CD4-positive, alpha-beta T cell treated with Interleukin-6 for 4 hours (primary cell): ENCODE measurements around the gene PITPNB.

ENCODE experiments used
- DNase-seq: peaks from one replicate; pipeline ENCODE4 v3.0.0-alpha.2; 2020; ENCODE audit warnings: mixed read lengths

PITPNB gene

GRCh38 chr22:27918341-27919221 is 475 bp downstream of the PITPNB start:
- peak; percentile 40 for DNase-seq

- DNase-seq: no peak
Measured at GRCh38 chr22:27915986-27916385, 3.1 kb downstream of the PITPNB start.

- no peak for DNase-seq
Measured at GRCh38 chr22:27913162-27913741, 5.8 kb downstream of the PITPNB start.

DNA sequence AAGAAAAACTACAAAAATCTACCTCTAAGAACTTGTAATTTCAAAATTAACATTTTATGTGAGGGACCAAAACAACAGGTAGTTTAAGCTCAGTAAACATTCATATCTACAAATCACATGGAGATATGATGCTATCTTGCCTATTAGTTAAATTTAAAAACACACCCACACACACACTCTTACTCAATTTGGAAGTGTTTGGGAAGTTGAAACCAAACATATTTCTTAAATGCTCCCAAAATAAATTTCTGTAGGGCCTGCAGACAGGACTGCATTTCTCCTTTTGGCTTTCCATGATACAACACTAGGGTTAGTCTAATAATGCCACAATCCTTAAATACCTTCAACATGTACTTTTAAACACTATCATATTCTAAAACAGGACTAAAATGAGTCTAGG is 7.0 kb downstream of the PITPNB start:
- DNase-seq: no peak

GRCh38 chr22:27911330-27911729 is 7.7 kb downstream of the PITPNB start:
- no peak for DNase-seq

- DNase-seq: no peak
Measured at GRCh38 chr22:27906241-27906640, 12.8 kb downstream of the PITPNB start.

GRCh38 chr22:27905653-27906052 is 13.4 kb downstream of the PITPNB start:
- DNase-seq: no peak

DNA sequence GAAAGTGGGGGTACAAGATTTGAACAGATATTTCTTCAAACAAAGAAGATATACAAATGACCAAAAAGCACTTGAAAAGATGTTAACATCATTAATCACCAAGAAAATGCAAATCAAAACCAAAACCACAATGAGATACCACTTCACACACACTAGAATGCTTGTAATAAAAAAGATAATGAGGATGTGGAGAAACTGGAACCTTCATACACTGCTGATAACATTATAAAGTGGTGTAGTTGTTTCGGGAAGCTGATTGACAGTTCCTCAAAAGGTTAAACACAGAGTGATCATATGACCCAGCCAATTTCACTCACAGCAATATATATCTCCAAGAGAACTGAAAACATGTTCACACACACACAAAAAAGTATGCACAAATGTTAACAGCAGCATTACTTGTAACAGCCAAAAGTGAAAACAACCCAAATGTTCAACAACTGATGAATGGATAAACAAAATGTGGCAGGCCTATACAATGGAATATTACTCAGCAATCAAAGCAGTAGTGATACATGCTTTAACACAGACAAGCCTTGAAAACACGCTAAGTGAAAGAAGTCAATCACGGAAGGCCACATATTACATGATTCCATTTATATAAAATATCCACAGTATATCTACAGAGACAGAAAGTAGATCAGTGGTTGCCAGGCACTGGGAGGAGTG is 15.1 kb downstream of the PITPNB start:
- no peak for DNase-seq

GRCh38 chr22:27900153-27900552 is 18.9 kb downstream of the PITPNB start:
- DNase-seq: no peak

GRCh38 chr22:27896245-27896644 is 22.8 kb downstream of the PITPNB start:
- no peak for DNase-seq

DNA sequence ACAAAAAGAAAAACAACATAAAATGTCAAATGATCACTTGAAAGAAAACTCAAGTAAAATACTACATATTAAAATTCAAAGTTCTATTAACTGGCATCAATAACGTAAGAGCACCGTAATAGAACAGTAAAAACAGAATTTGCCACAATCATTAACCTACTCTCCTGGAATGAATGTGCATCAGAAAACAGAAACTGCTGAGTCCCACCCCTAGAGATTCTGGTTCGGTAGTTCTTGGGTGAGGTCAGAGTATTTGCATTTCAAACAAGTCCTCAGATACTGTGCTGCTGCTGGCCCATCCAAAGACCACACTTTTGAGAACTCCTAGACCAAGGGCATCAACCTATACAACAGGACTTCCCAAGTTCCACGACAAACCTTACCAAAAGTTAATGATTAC is 23.5 kb downstream of the PITPNB start:
- no peak for DNase-seq

- DNase-seq: no peak
Measured at GRCh38 chr22:27892811-27893210, 26.2 kb downstream of the PITPNB start.

GRCh38 chr22:27892064-27892463 is 27.0 kb downstream of the PITPNB start:
- no peak for DNase-seq

- no peak for DNase-seq
Measured at GRCh38 chr22:27888310-27888709, 30.7 kb downstream of the PITPNB start.

- DNase-seq: no peak
Measured at GRCh38 chr22:27886843-27887151, 32.3 kb downstream of the PITPNB start.

DNA sequence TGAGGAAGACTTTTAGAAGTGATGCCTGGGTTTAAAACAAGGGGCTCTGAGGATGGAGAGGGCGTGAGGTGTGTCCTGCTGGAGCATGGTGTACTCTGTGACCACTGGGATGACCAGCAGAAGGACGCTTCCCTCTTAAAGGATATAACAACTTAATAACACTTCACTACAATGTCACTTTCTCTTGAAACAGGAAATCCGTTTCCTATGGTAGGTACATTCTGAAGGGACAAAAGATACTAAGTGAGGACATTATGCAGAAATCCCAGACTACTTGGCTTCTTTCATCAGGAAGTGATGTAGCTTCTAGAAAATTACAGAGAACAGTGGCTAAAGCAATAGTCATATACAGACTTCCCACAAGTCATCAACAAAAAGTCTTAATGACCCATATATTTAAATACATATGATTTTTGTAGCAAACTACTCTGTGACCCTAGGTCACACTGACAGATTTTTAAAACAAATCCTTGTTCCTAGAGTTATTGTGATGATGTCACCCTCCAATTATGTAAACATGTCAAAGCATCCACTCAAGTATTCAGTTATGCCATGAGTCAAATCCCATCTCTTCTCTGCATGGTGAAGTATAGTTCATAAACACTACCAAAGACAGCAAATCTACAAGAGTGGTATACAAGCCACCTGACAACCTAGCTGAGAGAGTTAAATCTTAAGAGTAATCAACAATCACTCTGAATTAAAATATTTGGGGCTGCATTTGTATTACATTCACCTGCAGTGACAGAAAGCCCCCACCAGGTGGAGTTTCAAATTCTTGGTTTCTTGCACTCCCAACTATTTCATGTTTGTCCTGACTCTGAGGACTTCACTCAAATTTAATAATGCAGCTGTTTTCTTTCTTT is 32.8 kb downstream of the PITPNB start:
- DNase-seq: peak; percentile 53

- no peak for DNase-seq
Measured at GRCh38 chr22:27883656-27884350, 35.3 kb downstream of the PITPNB start.

GRCh38 chr22:27882507-27883290 is 36.4 kb downstream of the PITPNB start:
- DNase-seq: no peak

GRCh38 chr22:27881421-27881820 is 37.6 kb downstream of the PITPNB start:
- DNase-seq: no peak

DNA sequence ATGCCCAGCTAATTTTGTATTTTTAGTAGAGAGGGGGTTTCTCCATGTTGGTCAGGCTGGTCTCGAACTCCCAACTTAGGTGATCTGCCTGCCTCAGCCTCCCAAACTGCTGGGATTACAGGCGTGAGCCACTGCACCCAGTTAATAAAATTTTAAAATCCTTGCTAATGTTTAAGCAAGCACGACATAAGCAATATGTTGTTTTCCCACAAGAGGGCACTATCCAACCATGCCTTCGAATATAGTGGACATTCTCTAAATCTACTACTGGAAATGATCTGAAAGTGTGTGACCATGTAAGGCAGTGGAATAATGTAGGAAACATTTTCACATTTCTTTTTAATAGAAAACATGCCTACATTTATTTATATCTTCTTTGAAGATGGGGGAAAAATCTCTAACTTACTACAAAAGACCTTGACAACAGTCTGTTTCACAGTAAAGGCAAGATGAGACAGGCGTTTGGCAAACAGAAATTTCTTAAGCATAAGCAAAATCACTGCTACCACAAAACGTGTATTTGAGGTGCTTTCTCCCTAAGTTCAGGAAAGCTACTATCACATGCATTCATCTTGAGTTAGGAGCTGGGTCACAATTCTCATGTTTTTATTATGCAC is 38.2 kb downstream of the PITPNB start:
- peak; percentile 21 for DNase-seq

DNA sequence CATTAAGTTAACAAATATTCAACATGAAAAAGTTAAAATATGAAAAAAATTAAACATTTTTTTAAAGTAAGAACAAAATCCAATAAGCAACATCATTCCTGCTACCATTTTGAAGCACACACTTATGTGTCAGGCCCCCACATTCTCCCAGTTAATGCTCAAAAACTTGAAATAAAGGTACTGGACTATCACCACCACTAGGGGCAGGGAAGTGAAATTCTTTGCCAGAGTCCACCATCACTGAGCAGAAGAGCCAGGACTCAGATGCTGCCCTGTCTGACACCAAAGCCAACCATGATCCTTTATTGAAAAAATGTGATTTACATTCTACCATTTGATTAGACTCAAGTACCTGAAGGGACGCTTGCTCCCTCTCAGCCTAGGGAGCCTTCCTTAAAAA is 39.1 kb downstream of the PITPNB start:
- no peak for DNase-seq
